Nephron progenitor cell (in vitro differentiated cells): ENCODE data around the gene RNPS1.

Experiments used
- DNase-seq: peaks from one replicate; pipeline ENCODE4 v3.0.0; 2021
- H3K27ac Mint-ChIP-seq: 2 replicates; pipeline ENCODE4 v1.8.0; 2021; ENCODE audit warnings: mild to moderate bottlenecking, moderate library complexity, mixed read lengths
- H3K27me3 Mint-ChIP-seq: 2 replicates; pipeline ENCODE4 v1.8.0; 2021; ENCODE audit warnings: mild to moderate bottlenecking, low read depth, mixed read lengths; ENCODE audit not compliant: poor library complexity
- H3K36me3 Mint-ChIP-seq: 2 replicates; pipeline ENCODE4 v1.8.0; 2021; ENCODE audit warnings: low read depth, mixed read lengths
- H3K4me1 Mint-ChIP-seq: 2 replicates; pipeline ENCODE4 v1.8.0; 2021; ENCODE audit warnings: mixed read lengths
- H3K4me3 Mint-ChIP-seq: 2 replicates; pipeline ENCODE4 v1.8.0; 2021; ENCODE audit warnings: mild to moderate bottlenecking, moderate library complexity, mixed read lengths
- H3K9me3 Mint-ChIP-seq: 2 replicates; pipeline ENCODE4 v1.8.0; 2021; ENCODE audit warnings: mild to moderate bottlenecking, moderate library complexity, mixed read lengths
- CTCF ChIP-seq: fragments of 200-600 bp; sonication (generic); IDR thresholded peaks from 2 replicates; pipeline ENCODE4 v1.5.0; 2021; ENCODE audit warnings: antibody characterized with exemption

RNPS1 gene

GRCh38 chr16:2299121-2299914 is 31.4 kb upstream of the RNPS1 start:
- DNase-seq: no peak
- Mint-ChIP-seq H3K4me1 (no peaks in the 10 kb centered on the region), H3K9me3 (no peaks in the 10 kb centered on the region), H3K27ac (no peak overlapping the region), H3K36me3 (no peaks in the 10 kb centered on the region), H3K4me3 (no peak overlapping the region), H3K27me3 (peaks cover 19% of the 10 kb centered on the region)
- TF ChIP-seq CTCF: no peak

GRCh38 chr16:2298621-2299020 is 30.7 kb upstream of the RNPS1 start:
- Mint-ChIP-seq H3K4me3 (no peak overlapping the region), H3K9me3 (no peaks in the 10 kb centered on the region), H3K4me1 (no peaks in the 10 kb centered on the region), H3K27ac (no peak overlapping the region), H3K27me3 (peaks cover 24% of the 10 kb centered on the region), H3K36me3 (no peaks in the 10 kb centered on the region)
- no peak for TF ChIP-seq CTCF
- DNase-seq: no peak

GRCh38 chr16:2297506-2297860 is 29.6 kb upstream of the RNPS1 start:
- H3K9me3 Mint-ChIP-seq: no peaks in the 10 kb centered on the region
- H3K4me3 Mint-ChIP-seq: no peak overlapping the region
- H3K36me3 Mint-ChIP-seq: no peaks in the 10 kb centered on the region
- no peaks in the 10 kb centered on the region for H3K4me1 Mint-ChIP-seq
- H3K27me3 Mint-ChIP-seq: peaks cover 20% of the 10 kb centered on the region
- no peak for DNase-seq
- H3K27ac Mint-ChIP-seq: no peak overlapping the region
- no peak for TF ChIP-seq CTCF

- no peaks in the 10 kb centered on the region for H3K4me1 Mint-ChIP-seq
- DNase-seq: no peak
- H3K27me3 Mint-ChIP-seq: peaks cover 21% of the 10 kb centered on the region
- H3K9me3 Mint-ChIP-seq: no peaks in the 10 kb centered on the region
- H3K4me3 Mint-ChIP-seq: no peak overlapping the region
- H3K27ac Mint-ChIP-seq: no peak overlapping the region
- H3K36me3 Mint-ChIP-seq: no peaks in the 10 kb centered on the region
- no peak for TF ChIP-seq CTCF
Observed at GRCh38 chr16:2296661-2297505, 29.0 kb upstream of the RNPS1 start.

GRCh38 chr16:2295056-2295798 is 27.3 kb upstream of the RNPS1 start:
- no peaks in the 10 kb centered on the region for H3K9me3 Mint-ChIP-seq
- H3K4me1 Mint-ChIP-seq: no peaks in the 10 kb centered on the region
- H3K36me3 Mint-ChIP-seq: no peaks in the 10 kb centered on the region
- no peak overlapping the region for H3K4me3 Mint-ChIP-seq
- no peak for TF ChIP-seq CTCF
- H3K27me3 Mint-ChIP-seq: peaks cover 16% of the 10 kb centered on the region
- DNase-seq: no peak
- H3K27ac Mint-ChIP-seq: no peak overlapping the region
